Fibroblast of skin of left quadriceps (primary cell): ENCODE measurements around the gene IRAK3.
"Not testable (repeated sequence)": the region's sequence is repeated elsewhere in the genome, so short reads cannot be mapped to it uniquely, and the experiment has no call there.

Source experiments
- DNase-seq, 2 experiments: peaks; one replicate each; pipeline ENCODE4 v3.0.0-alpha.2; 2013; ENCODE audit warnings: low read depth in 2 of 2

Gene IRAK3

DNA sequence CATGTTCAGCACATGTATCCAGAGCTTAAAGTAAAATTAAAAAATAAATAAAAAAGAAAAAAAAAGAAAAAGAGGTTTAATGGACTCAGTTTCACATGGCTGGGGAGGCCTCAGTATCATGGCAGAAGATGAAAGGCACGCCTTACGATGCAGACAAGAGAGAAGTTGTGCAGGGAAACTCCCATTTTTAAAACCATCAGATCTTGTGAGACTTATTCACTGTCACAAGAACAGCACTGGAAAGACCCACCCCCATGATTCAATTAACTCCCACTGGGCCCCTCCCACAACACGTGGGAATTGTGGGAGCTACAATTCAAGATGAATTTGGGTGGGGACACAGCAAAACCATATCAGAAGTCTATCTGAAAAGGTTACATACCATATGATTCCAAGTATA, 24.0 kb downstream of the IRAK3 start:
- not testable (repeated sequence) for DNase-seq

DNA sequence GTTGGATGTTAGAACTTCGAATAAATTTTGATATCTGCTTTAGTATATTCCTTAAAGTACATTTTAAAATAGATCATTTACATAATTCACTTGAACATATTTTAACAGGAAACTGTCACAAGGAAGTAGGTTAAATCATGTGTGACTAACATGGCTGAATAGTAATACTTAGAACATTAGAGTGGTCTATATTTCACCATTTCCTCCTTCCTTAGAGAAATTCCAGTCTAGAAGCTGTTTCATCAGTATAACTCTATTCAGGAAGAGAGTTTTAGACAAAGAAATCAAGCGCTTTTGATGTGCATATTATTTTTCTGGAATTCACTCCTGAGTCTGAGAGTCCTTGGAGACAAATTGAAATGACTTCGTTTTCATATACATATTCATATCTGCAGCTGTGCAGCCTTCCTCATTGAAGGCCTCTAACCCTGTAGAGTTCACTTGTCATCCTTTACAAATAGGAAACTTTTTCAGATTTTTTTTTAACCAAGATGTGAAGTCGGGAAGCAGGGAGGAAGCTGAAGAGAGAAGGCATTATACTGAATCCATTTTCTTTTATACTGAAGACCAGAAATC, 28.4 kb downstream of the IRAK3 start:
- no peak for DNase-seq

DNA sequence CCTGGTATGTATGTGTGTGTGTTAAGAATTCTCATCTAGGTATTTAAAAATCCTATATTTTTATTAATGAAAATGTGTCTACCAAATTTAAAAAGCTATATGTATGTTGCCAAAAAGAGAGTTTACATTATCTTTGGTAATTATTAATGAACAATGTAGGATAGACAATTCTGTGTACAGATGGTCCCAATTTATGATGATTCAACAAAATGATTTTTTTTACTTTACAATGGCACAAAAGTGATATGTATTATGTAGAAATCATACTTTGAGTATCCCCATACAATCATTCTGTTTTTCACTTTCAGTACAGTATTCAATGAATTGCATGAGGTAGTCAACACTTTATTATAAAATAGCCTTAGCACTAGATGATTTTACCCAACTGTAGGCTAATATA, 39.4 kb downstream of the IRAK3 start:
- no peak for DNase-seq

DNA sequence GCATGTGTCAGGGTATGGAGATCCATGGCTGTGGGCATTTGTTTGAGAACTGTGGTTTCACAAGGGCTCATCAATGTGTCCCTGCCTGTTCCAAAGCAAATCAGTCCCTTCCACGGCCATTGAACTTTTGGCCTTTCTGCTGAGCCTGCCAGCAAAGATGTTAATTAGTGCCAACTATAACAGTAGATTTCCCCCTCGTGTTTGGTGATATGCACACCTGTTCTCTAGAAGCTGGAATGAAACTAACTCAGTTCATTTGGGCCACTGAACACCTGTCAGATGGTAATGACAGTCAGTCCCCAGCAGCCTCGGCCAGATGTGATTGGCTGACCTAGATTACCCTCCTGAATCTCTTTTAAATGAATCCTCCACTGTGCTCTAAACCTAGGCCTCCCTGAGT, 43.2 kb downstream of the IRAK3 start:
- DNase-seq, result no peak

DNA sequence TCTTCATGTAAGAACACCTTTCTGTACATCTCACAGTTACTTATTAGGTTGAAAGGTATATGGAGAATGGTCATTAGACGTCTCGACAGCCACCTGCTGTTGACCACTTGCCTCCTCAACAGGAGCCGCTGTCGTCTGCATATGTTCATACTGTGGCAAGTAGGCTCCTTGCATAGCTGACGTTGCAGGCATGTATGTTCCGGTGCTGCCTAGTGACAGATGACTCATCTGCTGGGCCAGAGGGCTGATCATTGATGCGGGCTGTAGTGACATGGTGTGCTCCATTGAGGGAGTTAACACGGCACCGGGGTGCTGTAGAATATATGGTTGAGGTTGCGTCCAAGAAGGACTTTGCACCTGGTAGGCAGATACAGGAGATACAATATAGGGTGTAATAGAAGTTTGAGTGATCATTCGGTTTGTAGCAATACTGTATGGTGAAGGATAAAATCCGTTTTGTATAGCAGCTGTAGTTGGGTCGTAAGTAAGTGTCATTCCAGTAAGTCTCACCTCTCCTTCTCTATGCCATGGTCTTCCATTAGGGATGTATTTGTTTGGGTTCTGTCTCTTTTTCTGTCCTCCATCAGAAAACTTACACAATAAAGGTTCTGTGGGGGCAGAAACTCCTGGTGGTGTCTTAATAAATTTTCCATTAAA, 45.2 kb downstream of the IRAK3 start:
- not testable (repeated sequence) for DNase-seq

DNA sequence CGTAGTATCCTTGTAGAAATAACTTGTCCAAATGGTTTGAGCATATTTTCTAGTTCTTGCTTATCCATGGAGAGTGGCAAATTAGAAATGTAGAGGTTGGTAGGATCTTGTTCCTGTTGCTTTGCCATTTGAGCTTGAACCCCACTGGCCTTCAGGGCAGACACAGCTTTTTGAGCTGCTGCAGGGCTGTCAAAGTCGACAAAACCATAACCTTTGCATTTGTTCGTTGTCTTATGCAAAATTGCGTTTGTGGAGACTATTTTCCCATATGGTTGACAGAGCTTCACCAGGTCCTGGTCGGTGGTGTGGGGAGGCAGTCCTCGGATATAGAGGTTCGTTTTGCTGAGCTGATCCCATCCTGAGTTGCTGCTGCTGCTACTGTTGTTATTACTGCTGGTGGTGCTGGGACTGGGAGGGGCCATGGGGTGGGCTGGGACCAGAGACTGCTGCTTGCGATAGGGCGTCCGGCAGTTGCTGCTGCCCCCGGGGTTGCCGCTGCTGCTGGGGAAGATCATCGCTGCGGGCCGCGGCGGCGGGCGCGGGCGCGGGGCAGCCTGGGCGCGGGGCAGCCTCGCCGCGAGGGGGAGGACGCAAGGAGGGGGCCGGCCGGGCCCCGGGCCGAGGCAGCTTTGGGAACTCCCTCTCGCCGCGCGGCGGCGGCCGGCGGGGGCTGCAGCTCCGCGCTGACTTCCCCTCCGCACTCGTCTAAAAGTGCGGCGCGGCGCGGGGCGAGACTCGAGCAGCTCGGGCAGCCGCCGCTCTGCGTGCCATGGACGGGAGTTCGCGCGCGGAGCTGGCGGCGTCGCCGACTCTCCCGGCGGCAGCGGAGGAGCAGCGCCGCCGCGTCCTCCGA, 46.0 kb downstream of the IRAK3 start:
- not testable (repeated sequence) for DNase-seq

DNA sequence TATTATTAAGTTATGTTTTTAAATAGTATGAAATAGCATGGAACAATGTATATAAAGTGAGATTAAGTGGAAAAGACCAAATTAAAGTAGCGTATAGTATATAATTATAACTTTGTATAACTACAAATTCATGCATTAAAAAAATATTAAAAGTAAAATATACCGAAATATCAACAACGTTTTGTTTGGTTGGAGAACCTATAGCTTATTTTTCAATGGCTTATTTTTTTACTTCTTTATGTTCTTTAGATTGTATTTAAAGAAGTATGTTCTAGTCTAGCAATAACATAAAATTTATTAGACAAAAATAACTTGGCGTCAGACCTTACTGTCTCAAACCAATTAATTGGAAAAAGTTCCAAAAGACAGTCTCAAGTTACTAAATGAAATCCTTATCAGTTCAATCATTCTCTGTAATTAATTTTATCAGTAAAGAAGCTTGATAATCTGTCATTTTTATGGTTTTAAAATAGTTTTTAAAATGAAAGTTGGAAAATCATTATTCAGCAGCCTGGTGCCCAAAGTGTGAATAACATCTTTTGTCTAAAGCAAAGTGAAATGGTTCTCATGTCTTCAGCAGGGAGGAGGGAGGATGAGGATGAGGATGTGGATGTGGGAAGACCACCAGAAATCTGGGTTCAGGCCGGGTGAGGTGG, 46.7 kb downstream of the IRAK3 start:
- no peak for DNase-seq

DNA sequence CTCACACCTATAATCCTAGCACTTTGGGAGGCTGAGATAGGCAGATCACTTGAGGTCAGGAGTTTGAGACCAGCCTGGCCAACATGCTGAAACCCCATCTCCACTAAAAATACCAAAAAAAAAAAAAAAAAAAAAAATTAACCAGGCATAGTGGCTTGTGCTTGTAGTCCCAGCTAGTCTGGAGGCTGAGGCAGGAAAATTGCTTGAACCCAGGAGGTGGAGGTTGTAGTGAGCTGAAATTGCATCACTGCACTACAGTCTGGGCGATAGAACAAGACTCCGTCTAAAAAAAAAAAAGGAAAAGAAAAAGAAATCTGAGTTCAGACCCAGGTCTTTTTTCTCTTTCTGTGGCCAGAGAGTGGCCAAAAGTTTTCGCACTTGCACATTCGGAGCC, 47.3 kb downstream of the IRAK3 start:
- DNase-seq, result not testable (repeated sequence)

DNA sequence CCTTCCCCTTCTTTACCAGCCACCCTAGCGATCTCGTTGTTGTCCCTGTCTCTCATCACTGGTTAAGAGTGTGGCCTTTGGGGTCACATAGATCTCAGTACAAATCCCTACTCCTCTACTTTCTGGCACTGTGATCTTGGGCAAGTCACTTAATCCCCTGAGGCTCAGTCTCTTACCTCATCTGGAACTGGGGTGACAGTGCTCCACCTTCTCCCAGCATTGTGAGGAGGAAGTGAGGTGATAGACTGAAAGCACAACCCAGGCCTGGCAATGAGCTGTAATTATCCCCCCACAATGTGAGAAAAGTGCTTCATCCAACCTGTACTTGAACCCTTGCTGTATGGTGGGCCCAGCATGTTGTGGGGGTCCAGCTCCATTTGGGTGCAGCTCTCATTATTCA, 48.0 kb downstream of the IRAK3 start:
- DNase-seq, result no peak

DNA sequence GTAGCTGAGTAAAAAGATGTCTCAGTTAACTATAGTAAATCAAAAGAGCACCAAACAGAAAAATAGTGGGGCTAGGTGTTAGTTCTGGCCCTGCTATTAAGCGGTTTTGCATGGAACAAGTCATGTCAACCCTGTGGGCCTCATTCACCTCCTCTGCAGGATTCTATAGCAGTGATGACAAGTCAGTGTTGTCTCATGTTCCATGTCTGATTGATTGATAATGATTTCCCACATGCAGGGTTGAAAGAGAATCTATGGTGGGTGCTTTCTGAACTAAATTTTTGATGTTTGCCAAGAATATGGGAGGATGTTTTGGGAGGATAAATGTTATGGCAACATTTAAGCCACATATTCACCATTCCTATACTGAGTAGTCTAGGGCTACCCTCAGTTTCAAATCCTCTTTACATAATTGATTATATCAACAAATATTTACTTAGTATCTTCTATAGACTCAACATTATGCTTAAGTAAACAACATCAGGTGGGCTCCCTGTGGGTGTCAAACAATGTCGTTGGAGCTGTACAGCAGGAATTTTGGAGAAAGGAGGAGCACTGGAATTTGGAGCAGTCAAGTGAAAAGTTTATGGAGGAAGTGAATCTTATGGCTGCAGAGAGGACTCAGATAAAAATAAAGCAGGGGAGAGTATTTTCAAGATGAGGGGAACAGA, 48.6 kb downstream of the IRAK3 start:
- no peak for DNase-seq

DNA sequence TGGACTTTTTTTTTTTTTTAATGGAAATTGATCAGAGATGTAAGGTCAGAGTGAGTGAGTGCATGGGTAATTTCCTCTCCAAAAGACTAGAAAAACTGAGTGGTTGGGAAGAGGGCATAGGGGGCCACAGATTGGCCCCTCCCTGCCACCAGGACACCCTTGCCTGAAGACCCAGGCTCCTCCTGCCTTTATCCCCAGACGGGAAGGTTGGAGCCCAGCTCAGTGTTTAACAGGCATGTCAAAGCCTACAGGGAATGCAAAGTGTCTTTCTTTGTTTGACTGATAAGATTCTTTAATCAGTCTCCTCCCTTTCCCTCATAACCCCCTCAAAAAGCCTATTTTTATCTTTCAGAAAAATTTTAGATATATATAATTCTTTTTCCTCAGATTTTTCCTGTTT, 50.3 kb downstream of the IRAK3 start:
- no peak for DNase-seq

DNA sequence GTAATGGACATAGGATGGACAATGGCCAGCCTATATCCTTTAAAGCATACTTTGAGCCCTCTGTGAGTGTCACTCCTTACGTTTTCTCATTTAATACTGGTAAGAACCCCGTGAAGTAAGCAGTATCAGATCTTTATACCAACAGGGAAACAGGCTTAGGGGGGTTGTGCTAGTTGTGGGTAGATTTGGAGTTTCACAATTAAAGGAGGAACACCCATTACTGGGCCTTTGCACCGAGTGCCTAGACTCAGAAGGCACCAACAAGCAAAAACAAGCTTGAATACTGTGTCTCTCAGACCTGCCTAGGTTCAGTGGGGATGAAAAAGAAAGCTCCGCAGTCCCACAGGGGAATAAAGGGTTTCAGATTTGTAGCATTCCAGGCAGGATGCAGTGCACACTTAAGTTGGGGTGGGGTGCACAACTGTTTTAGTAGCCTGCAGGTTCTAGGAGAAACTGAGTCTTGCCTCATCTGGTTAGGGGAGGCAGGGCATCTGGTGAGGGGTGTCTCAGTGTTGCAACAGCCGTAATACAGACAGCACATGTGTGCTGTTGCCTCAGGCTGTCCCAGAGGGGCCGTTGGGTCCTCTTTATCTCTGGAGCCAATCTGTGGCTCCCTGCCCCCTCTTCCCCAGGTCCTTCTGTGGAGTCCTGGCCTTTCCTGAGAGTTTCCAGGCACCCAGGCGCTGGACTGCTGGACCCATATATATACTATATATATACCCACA, 51.2 kb downstream of the IRAK3 start:
- DNase-seq, result no peak

DNA sequence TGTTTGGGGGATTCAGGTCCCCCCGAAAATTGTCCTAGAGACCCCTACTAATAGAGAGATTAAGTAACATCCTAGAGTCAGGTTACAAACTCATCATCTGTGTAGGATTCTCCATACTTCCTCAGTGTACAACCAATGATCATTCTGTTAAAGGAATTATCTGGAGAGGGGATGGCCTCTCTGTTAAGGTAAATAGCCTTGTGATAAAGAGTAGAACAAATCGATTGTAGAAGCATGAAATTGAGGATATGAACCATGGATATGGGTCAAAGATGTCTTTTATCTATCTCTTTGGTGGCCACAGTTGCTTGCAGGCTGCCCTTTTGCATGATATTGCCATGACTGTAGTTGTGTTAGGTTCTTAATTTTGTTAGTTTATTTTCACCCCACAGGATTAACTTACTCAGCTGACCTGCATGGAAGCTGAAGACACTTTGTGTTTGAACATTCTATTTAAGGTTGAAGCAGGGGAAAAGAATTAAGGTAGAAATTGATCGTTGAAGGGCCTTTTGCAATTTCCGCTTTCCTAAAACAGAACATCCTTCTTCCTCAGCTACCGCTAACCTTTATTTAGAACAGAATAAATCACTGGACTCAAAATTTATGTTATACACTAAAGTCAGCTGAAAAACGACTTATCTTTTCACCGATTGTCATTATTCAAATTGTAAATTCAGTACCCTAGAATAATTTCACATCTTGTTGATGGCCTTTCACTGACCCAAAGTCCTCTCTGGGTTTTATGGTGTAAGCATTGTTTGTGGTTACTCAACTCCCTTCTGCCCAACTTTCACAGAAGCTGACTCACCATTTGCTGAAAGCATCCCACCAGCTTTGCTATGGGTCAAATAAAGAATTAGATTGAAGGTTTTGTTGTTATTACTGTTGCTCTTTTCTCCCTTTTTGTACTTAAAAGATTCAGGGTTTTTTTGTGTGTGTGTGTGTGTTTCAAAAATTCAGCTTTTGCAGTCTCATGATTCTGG, 52.3 kb downstream of the IRAK3 start:
- DNase-seq, result peak; percentile 68 to 73

DNA sequence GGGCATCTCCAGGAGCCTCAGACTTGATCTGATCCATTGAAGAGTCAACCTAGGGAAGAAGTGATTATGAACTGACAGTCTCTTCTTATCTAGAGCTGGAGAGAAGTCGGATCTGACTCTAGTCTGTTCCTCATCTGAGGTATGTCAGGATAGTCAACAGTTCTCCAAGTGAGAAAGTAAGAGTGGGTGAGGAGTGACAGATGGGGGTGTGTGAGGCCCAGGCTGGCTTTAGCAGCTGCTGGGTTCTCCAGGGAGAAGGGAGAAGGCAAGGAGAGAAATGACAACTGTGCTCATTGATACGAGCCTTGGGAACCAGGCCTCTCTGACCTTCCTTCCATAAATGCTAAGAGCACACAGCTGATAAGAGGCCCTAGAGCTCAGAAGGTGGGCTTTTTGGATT, 53.3 kb downstream of the IRAK3 start:
- DNase-seq, result no peak

DNA sequence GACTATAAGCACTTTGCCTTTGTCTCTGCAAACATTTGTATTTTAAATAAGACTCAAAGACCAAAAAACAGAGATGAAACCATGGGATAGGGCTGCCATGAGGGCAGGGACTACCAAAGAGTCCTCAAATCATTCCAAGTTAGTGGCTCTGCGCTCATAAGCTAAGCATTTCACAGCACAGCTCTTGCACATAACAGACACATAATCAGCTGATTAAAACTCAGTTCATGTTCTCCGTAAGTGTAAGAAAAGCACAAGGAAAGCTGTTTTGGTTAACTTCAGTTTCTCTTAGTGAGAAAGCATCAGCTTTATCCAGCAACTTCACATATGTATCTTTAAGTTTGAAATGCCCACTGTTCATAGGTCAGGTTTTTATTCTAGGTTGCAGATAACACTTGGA, 54.9 kb downstream of the IRAK3 start:
- DNase-seq, result no peak

DNA sequence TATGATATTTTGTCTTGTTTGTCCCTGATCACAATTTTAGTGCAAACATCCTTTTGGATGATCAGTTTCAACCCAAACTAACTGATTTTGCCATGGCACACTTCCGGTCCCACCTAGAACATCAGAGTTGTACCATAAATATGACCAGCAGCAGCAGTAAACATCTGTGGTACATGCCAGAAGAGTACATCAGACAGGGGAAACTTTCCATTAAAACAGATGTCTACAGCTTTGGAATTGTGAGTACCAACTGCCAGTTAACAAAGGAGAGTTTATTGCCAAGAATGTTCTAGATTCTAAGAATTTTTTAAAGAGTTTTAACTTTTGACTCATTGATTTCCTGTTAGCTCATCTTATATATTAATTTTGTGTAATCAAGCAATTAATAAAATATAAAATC, 55.4 kb downstream of the IRAK3 start:
- no peak for DNase-seq

DNA sequence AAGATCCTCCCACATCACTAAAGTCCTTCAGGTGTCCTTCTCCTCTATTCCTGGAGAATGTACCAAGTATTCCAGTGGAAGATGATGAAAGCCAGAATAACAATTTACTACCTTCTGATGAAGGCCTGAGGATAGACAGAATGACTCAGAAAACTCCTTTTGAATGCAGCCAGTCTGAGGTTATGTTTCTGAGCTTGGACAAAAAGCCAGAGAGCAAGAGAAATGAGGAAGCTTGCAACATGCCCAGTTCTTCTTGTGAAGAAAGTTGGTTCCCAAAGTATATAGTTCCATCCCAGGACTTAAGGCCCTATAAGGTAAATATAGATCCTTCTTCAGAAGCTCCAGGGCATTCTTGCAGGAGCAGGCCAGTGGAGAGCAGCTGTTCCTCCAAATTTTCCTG, 58.7 kb downstream of the IRAK3 start:
- DNase-seq, result no peak

DNA sequence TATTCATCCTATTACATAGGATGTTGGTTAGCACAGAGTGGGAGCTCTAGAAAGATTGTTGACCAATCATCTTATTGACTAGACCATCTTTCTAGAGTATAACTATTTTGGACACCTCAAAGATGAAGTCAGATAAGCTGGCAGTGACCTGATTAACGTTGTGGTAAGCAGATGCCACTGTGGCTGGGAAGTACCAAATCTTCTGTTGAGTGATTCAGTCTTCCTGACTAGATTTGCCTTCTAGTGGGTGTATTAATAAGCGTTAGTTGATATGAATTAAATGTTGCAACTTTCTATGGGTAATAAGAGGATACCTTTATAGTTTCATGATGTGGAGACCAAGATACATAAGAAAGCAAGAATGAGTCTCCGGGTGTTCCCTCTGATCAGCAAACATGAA, 62.0 kb downstream of the IRAK3 start:
- DNase-seq, result no peak

DNA sequence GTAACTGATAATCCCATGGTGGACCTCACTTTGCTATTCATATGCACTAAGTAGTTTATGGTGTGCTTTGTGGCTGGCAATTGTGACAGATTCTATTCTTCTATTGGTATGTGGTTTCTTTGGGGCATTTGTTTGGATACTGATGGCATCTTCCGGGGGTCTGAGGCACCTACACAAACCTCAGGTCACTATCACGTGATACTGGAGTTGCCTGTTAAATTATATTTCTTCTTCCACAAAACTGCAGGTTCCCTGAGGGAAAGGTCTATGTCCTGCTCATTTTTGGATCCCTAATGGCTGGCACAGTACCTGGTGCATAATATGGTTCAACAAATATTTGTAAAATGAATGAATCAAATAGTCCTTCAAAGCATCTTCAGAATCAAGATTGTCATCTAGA, 63.8 kb downstream of the IRAK3 start:
- DNase-seq, result no peak

DNA sequence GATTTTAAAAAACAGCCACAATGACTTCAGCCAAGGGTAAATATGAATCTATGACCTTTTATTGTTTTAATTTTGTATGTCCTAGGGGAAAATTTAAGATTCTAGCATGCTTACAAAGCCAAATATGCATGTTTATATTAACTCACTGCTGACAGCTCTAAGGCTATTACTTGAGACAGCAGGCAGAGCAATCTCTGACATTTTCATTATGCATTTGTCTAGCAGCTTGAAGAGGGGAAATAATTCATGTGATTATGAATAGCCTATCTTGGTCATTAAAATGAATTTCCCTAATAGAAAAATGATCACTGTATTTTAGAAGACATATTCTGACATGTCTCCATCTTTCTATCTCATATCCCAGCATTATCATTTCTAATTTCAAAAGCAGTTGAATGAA, 66.7 kb downstream of the IRAK3 start:
- no peak for DNase-seq
